ENCODE data around the gene NBAS.
"Not testable (repeated sequence)": the region's sequence is repeated elsewhere in the genome, so short reads cannot be mapped to it uniquely, and the experiment has no call there.

Gene NBAS

DNA sequence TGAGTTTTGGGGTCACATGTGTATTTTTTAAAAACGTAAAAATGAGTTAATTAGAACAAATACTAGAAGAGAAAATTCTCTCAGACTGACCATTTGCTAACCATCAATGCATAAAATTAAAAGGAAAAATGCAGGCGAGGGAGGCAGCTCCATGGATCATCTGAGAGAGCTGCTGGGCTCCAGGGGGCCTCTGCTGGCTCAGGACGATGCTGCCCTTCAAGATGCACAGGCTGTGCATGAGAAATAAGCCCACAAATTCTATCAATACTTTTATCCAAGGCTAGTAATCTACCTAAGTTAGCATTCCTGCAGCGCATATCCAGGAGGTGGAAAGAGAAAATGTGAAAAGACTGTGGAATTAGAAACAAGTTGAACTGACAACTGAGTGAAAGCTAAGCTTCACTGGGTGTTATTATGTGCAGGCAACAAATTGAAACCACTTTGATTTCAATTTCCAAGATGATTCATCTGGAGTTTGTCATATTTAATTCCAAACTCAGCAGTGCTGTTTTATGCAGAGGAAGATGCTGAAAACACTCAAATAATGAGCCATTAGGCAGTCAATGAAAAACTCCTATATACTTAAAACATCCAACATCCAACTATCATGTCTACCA is 261.1 kb downstream of the NBAS start:
- DNase-seq, result no peak

DNA sequence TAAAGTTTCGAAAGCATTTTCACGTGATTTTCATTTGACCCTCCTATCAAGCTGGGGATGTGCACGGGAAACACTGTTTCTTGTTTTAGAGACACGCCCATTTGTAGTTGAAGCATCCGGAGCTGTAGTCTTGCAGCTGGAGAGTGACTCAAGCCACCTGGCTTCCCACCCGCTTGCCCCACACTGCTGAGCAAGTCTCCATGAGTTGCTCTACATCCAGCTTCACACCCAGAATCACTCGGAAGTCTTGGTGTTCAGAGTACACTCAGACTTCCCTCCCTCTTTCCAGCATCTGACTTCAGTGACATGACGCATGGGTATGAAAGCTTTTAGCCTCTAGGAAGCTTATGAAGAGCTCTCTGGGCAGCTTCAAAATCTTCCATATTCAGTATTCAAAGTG is 262.4 kb downstream of the NBAS start:
- DNase-seq, result no peak

DNA sequence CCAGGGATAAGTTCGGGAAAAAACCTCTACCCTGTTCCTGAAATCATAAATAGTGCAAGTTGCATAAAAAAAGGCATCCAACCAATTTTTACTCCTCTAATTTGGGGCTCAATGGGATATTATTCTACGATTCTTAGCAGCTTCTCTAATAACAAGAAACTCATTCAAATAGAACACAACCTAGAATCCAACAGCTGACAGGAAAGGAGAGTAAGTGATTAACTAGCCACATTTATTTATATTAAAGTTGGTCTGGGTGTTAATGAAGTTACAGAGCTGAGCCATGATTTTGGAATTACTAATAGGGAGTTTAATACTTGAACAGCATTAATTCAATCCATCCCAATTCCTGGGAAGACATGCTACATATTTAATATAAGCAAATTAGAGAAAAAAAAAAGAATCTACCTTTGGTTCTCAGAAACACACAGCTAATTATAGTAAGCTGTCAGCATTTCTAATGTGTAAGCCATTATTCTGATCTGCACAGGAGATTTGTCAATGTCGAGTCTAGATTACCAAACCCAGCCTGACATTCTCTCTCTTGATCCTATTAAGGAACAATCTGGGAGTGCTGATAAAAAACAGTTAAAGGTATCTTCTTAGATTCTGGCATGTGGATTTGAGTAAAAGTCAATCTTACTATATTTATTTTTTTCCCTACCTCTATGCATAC is 267.7 kb downstream of the NBAS start:
- DNase-seq, result no peak

DNA sequence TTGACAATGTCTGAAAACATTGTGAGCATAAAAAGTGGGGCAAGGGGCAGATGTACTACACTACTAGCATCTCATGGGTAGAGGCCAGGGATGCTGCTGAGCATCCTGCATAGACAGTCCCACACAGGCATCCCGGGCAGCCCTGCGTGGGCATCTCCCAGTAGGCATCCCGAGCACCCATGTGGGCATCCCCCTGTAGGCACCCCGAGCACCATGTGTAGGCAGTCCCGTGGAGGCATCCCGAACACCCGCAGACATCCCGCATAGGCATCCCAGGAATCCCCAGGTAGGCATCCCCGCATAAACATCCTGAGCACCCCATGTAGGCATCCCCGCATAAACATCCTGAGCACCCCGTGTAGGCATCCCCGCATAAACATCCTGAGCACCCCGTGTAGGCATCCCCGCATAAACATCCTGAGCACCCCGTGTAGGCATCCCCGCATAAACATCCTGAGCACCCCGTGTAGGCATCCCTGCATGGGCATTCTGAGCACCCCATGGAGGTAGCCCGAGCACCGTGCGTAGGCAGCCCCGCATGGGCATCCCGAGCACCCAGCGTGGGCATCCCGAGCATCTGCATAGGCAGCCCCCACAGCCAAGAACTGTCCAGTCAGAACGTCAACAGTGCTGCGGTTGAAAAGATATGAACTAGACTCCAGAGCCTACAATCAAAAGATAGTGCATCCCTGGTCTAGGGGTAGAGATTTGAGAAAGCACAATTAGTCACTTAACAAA is 273.5 kb downstream of the NBAS start:
- DNase-seq, result no peak

DNA sequence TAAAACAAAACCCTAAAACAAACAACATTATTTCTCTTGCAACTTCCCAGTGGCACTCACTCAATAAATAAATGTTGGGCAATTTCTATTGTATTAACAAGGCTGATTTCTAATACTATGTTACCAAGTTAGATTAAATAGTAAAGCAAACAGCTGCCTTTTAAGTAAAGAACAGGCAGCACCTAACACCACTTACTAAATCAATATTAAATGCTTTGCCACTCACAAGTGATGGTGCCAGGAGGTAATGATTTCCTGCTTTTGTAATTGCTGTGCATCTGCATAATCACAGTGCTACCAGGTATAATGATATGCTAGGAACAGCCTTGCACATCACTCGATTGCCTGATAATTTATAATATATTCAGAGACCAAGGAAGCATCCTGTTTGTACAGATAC is 276.5 kb downstream of the NBAS start:
- DNase-seq, result no peak

DNA sequence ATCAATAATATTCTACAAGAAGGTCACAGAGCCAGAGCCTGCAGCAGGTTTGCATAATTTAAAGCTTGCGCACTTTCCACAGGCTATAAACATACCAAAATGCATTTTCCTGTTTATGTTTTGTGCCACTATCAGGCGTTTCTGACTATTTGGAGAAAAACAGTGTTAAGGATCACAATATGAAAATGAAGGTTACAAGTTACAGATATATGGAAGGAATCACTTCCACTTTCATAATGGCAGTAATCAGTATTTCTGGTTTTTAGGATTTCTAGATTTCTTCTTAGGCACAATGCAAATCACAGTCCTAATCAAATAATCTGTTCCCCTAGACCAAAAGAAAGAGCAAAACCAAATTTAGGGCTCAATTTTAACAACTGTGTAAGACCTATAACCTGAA is 279.5 kb downstream of the NBAS start:
- DNase-seq, result no peak

DNA sequence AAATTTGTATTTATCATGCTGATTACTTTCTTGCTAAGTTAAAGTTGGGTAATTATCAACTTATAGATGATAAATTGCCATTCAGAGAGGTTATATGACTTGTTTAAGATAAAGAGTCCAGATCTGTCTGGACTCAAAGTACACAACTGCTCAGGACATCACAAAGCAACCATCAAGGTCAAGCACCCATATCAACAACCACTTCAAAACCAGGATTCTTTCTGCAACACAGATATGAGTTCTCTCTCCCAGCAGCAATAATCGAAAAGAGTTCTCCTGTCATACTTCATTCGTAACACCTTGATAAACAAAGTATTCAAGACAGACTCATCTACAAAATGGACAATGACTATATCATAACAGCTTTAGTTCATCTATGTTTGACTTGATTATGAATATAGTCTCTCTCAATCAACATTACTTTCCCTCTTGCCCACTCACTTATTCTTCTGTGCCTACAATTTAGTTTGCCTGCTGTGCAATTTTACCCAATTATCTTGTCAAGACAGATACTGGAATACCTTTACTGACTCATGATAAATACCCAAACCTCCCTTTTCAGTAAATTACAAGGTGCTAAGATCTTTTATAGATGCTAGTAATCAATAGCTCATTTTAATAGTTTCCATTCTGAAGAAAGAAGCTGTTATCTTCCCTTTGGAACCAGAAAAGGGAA is 281.8 kb downstream of the NBAS start:
- DNase-seq, result no peak

DNA sequence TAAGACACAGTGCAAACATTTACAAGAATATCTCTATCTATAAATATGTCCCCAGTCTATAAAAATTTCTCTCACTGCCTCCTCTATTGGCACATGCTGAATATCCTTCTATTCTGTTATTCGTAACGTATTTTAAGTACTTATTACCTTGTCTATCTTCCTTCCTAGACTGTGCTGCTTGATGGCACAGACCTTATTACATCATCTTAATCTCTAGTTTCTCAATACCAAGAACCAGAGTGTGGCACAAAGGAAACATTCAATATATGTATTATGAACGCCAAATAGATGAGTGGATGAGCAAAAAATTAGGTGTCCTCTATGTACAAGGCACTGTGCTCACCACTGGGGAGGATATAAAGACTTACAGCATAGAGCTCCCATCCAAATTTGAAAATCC is 282.8 kb downstream of the NBAS start:
- no peak for DNase-seq

DNA sequence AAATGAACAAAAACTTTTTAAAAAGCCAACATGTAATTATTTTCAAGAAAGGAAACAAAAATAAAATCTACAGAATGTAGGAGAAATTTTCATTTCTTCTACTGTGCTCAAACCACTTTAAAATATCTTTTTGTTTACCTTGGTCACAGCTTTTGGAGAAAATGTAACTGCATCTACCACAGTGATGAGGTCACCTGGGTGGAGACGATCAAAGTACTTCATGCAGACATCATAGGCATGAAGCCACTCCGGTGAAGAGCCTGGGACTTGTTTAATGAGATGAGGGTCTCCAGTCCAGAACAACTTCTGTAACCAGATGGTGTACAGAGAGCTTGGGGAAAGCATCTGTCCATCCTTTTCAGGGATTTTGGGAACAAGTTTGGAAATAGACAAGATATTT is 285.8 kb downstream of the NBAS start:
- no peak for DNase-seq

DNA sequence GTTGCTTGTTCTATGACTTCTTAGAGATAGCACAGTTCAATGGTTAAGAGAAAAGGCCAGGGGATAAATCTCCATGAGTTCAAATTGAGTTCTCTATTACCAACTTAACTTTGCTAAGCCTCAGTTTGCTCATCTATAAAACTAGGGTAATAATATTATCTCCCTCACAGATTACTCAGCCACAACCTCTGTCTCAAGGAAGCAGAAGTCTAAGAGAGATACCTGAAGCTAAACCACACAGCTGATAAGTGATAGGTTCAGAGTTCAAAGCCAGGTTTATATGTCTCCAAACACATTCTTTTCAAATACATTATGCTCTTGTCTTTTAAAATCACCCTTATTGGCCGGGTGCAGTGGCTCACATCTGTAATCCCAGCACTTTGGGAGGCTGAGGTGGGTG is 287.7 kb downstream of the NBAS start:
- no peak for DNase-seq

DNA sequence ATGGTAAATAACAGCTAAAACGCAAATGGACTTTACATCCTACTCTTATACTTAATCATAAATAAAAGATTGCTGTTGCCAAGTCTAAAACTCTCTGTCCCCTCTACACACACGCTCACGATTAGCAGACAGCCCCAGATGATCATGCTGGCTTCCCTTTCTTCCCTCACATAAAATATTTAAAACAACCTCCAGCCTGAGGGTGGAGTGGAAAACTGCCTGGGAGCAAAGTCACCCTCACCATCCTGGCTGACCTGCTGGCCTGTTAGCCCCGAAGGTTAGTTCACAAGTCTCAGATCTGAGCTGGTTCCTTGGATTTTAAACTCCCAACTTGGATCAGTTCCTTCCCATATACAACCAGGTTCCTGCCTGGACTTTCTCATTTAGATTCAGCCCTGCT is 288.2 kb downstream of the NBAS start:
- DNase-seq, result no peak

DNA sequence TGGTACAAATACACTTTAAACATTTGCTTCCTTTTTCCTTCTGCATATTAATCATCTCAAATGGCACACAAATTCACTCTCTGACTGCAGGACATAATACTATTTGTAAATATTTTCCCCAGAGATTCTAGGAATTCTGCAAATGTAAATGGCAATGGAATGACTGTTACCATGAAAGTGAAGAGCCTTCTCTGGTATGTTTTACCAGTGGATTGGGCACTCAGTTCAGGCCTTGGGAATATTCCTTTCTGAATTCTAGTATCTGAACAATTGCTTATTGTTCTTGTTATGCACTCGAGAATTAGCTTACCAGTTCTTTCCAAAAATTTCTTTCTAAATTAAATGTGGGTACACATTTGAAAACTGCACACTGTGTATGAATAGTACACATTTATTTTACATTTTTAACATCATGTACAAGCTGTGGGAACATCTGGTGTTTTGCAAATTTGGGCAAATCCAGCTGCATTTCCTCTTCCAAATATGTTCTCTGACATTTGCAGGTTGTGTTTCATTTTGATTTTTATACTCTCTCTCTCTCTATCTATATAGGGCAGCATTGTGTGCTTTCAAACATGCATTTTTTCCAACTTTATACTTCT is 289.1 kb downstream of the NBAS start:
- DNase-seq, result no peak

DNA sequence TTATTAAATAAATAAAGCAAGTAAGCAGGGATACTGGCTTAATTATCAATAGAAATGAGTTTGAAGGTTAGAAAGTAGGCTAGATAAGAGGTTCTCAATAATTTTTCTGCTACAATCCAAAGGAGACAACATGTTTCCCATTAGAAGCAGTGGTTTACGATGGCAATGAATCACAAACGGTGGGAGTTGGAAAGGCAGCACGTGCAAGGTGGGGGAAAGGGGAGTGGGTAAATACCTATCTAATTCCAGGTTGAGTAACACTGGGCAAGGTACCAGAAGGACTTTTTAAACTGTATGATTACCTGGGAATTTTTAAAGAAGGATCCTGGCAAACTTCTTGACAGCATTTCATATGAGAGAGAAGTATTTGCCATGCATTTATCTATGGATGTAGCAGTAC is 289.9 kb downstream of the NBAS start:
- no peak for DNase-seq

DNA sequence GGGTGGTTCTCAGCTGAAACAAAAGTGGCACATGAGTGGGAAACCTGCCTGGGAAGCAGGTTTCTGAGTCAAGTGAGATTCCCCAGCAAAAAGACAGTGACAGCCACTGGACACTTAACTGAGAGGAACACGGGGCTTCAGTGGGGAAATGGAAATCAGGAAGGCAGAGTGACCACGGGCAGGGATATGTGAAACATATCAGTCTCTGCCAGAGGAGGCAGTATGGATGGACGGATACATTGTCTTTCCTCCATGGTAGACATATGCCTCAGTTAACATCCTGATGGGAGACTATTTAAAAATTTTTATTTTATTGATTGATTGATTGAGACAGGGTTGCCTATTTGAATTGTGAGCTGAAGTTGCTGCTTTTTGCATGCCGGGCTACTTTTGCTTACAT is 292.1 kb downstream of the NBAS start:
- DNase-seq, result no peak

DNA sequence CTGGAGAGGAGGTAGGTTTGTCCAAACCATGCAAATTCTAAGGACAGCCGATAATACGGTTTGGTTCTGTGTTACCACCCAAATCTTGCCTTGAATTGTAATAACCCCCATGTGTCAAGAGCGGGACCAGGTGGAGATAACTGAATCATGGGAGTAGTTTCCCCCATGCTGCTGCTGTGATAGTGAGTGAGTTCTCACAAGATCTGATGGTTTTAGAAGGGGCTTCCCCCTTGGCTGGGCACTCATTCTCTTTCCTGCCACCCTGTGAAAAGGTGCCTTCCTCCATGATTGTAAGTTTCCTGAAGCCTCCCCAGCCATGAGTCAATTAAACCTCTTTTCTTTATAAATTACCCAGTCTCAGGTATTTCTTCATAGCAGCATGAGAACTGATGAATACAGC is 295.2 kb downstream of the NBAS start:
- no peak for DNase-seq

DNA sequence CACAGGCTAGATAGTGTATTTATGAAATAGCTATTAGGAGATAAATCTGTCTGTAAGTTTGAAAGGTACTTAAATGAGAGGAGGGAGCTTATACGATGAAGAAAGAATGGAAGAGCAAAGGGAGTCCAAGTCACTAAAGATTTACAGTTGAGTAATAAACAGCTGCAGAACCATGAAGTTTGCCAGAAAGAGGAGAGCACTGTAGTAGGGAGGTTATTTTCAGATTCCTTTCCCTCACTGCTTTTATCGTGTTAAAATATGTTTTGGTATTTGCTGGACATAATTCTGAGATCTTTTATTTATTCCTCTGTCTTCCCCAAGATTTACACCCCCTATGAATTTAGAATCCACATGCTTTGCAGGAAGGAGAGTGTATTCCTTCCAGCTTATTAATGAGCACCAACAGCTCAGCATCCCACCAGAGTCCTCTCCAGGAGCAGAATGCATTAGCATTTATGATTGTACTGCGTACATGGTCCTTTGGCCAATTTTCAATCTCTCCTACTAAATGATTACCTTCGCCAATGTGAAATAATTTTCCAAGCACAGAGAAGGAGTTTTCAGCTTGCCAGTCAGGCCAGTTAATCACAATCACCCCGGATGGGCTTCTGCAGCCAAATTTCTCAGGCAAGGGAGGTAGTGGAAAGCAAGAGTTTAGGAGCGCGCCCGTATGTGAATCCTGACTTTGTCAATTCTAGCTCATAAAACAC is 297.0 kb downstream of the NBAS start:
- no peak for DNase-seq

DNA sequence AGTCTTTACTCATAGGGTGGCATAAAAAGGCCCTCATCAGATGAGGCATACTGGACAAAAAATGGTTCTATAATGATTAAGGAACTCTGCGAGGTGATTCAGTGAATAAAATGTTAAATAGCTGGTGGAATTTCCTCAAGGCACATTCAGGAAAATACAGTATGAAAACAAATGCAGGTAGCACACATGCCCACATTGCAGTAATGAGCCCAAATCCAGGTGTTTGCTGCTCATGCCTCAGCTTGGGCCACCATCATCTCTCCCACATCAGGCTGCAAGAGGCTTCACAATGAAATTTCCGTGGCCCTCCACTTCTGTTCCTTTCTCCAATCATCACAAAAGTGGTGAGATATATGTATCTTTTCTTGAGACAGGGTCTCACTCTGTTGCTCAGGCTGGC is 298.3 kb downstream of the NBAS start:
- no peak for DNase-seq

DNA sequence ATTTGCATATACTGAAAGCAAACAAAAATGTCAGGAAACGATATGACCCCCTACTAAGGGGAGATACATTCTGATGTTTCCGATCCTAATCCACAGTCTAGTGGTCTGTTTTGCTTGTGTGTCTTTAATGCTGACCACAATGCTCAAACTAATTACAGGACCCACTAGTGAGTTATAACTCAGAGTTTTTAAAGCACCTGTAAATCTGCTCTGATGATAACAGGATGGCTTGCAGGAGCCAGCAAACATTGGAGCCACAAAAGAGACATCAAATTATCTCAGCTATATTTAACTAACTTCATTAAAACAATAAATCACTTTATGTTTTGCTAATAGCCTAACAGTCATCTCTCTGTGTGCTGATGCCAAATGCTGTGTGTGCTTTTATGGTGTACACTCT is 300.3 kb downstream of the NBAS start:
- no peak for DNase-seq

DNA sequence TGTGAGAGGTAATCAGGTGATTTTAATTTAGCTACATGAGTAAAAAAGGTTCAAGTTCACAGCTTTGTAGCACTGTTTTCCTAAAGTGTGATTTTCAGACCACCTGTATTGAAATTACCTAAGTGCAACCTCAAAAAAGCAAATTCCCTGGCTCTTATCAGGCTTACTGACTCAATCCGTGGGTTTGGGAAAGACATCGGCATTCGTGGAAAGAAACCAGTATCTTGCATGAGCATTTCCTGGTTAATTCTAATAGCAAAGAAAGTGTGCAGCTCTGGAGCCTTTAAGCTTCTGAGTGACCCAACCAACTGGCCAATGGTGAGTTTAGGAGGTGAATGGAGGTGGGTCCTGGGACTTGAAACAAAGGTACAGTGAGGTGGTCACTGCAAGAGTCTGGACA is 300.9 kb downstream of the NBAS start:
- DNase-seq, result no peak

DNA sequence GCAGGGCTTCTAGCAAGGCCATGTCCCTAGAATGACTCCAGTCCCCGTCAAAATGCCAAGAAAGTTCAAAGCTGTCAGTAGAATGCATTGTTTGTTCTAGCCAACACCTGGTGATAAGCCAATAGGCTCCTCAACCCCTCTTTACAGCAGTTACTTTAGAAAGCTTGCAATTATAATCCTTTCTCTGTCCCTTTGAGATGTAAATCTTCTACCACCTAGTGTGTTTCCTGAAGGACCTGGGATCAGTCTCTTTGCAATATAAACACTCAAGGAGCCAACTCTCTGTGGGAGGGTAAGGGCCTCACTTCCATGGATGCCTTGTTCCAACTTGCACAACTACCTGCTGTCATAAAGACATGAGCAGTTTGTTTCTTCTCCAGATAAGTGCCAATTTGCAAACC is 301.8 kb downstream of the NBAS start:
- DNase-seq, result no peak

DNA sequence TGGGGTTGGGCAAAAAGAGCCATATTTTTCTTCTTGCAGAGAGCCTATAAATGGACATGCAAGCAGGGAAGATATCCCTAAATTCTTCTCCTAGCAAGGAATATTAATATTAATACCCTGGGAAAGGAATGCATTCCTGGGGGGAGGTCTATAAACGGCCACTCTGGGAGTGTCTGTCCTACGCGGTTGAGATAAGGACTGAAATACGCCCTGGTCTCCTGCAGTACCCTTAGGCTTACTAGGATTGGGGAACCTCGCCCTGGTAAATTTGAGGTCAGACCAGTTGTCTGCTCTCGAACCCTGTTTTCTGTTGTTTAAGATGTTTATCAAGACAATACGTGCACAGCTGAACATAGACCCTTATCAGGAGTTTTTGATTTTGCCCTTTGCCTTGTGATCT is 302.7 kb downstream of the NBAS start:
- not testable (repeated sequence) for DNase-seq

DNA sequence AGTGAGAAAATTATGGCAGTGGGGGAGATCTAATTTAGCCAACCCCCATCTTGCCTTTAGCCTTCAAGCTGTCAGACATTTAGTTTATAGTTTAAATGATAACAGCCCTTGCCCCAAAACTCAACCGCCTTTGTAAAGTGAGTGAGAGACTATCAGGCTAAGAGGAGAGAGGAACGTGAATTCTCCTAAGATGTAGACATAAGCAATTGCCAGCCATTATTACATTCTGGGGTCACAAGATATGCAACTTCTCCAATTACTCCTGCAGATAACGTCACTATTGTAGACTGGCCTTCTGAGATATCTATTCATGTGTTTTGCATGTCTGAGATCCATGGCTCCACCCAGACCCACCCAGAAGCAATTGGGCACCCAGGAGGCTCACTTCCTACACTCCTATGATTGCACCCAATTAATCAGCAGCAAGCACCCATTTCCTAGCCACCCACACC is 307.3 kb downstream of the NBAS start:
- no peak for DNase-seq

DNA sequence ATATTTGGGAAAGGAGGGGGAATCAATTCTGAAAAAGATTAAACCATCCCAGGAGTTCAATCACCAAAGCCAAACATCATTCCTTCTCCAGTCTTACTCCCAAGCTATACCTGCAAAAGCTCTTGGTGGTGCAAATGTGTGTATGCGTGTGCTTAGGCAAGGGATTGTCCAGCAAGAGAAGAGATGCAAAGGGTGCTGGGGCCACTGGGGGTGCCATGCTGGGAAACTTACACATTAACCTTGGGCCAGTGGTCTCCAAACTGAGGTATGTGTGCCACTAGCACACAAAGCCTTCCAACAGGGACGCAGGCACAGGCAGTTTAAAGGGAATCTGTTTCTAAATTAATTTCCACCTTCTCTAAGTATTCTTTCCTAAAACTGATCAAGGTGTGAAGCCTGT is 307.9 kb downstream of the NBAS start:
- no peak for DNase-seq
